HepG2 (cell line): Measurements from ENCODE around the gene DIS3L2. TPM values are rescaled to one million over a fixed set of nuclear protein-coding genes. Genes with fewer than 3 reads are reported as not detected.

Source experiments
- ATAC-seq: fragments of 200-7000 bp; cut with Tn5 transposase; 3 replicates; pipeline ENCODE4 v1.9.1; 2020; ENCODE audit warnings: mild to moderate bottlenecking, moderate library complexity
- BruUV-seq: library from RNA; stranded (reverse); fragments of 400-500 nt; replicated peaks from 2 replicates; lab custom pipeline; 2021; lab: Mats Ljungman, UMichigan
- CTCF ChIA-PET: fragments of 300-600 bp; formaldehyde crosslinking; extraction: SDS; loops from one replicate; lab custom pipeline; 2021; ENCODE audit warnings: low total read pairs, inconsistent platforms, low intra/inter-chr PET ratio; lab: Yijun Ruan, JAX
- POLR2A ChIA-PET: fragments of 350-600 bp; sonication (Branson Sonifier 250); formaldehyde crosslinking; loops from one replicate; lab custom pipeline; 2020; ENCODE audit warnings: antibody characterized with exemption, inconsistent platforms; lab: Yijun Ruan, JAX
- DNase-seq: peaks from one replicate; pipeline ENCODE4 v3.0.0-alpha.2; 2015; ENCODE audit warnings: low spot score
- FAIRE-seq: peaks from 3 replicates; lab custom pipeline; 2011; peaks lifted over from hg19 to GRCh38; lab: Jason Lieb, UNC
- H2AFZ ChIP-seq: one replicate; pipeline ENCODE4 v1.6.1; 2011; ENCODE audit warnings: low read length, inconsistent platforms
- H3K27ac ChIP-seq: fragments of 300-600 bp; 3 replicates; pipeline ENCODE4 v1.8.0; 2011; ENCODE audit warnings: mixed run types, mild to moderate bottlenecking, mixed read lengths, low read length, inconsistent platforms; ENCODE audit not compliant: insufficient read depth; ENCODE audit errors: extremely low read length
- H3K27me3 ChIP-seq, 2 experiments: fragments of 200-600 bp in 1 of 2; 2 replicates in 1 of 2; 3 replicates in 1 of 2; pipeline versions ENCODE4 v1.6.0 to v1.8.0; 2011; ENCODE audit warnings: low read length in 2 of 2, mild to moderate bottlenecking in 2 of 2, moderate library complexity in 2 of 2, inconsistent platforms in 1 of 2; ENCODE audit not compliant: insufficient read depth in 2 of 2, control insufficient read depth in 1 of 2
- H3K36me3 ChIP-seq, 2 experiments: fragments of 200-600 bp in 1 of 2; replicated peaks in 1 of 2; 2 replicates in 1 of 2; 3 replicates in 1 of 2; pipeline versions ENCODE4 v1.5.1 to v1.8.0; 2011; ENCODE audit warnings: low read length in 2 of 2, inconsistent platforms in 1 of 2; ENCODE audit not compliant: insufficient read depth in 2 of 2, control insufficient read depth in 1 of 2
- H3K4me1 ChIP-seq: 2 replicates; pipeline ENCODE4 v1.5.1; 2012; ENCODE audit warnings: low read length, inconsistent platforms; ENCODE audit not compliant: insufficient read depth
- H3K4me2 ChIP-seq: 2 replicates; pipeline ENCODE4 v1.6.0; 2011; ENCODE audit warnings: low read depth, low read length, inconsistent platforms
- H3K4me3 ChIP-seq, 3 experiments: fragments of 200-600 bp in 1 of 3; sonication (generic), shearing (Covaris generic) in 1 of 3; replicated peaks in 1 of 3; 2 replicates each; pipeline ENCODE4 v1.5.1; 2011 to 2016; ENCODE audit warnings: low read length in 3 of 3, inconsistent platforms in 2 of 3, low read depth in 2 of 3, mild to moderate bottlenecking in 2 of 3, control low read depth in 1 of 3, mixed read lengths in 1 of 3; ENCODE audit not compliant: insufficient read depth in 1 of 3
- H3K79me2 ChIP-seq: one replicate; pipeline ENCODE4 v1.6.1; 2011; ENCODE audit warnings: low read length, inconsistent platforms; ENCODE audit not compliant: insufficient read depth
- H3K9ac ChIP-seq: 2 replicates; pipeline ENCODE4 v1.6.0; 2011; ENCODE audit warnings: mild to moderate bottlenecking, low read depth, low read length, inconsistent platforms; ENCODE audit not compliant: insufficient read depth
- H3K9me3 ChIP-seq: 2 replicates; pipeline ENCODE4 v1.5.1; 2012; ENCODE audit warnings: mild to moderate bottlenecking, low read length
- H4K20me1 ChIP-seq: 2 replicates; pipeline ENCODE4 v1.6.0; 2011; ENCODE audit warnings: inconsistent platforms, mild to moderate bottlenecking, low read length, moderate library complexity; ENCODE audit not compliant: insufficient read depth
- IRF2 ChIP-seq: IDR thresholded peaks from 2 replicates; pipeline ENCODE4 v1.6.1; 2018; ENCODE audit warnings: missing genetic modification reagents, missing compliant biosample characterization
- ZNF3 ChIP-seq: IDR thresholded peaks from 2 replicates; pipeline ENCODE4 v1.7.0; 2017; ENCODE audit warnings: inconsistent platforms
- ZNF766 ChIP-seq: sonication (generic); formaldehyde crosslinking; IDR thresholded peaks from 2 replicates; pipeline ENCODE4 v1.5.0; 2020; ENCODE audit warnings: missing genetic modification reagents, borderline replicate concordance
- WGBS: methylation state at CpG from one replicate; pipeline ENCODE4 v1.1.6; 2017; ENCODE audit warnings: low lambda C conversion rate; 5-methylcytosine and 5-hydroxymethylcytosine counted together
- in situ Hi-C: cut with HindIII; loops from 2 replicates; pipeline ENCODE4 v1.10.0; 2017; ENCODE audit warnings: low pct_unique_long_range_greater_than_20kb; ENCODE audit not compliant: extremely low pct_ligation_motif_present
- intact Hi-C: fragments of 100-400 bp; cut with micrococcal nuclease; formaldehyde crosslinking; loops from one replicate; pipeline ENCODE4 v1.10.0; 2022; ENCODE audit not compliant: unreplicated experiment
- polyA plus RNA-seq, 8 experiments: library from polyadenylated mRNA; depleted of rRNA in 3 of 8; stranded (reverse) in 7 of 8; unstranded in 1 of 8; fragments of >200 nt; fragmentation: Illumina TruSeq in 4 of 8; extraction: Trizol in 4 of 8; gene quantifications; 2 replicates each; pipeline versions ENCODE4 v1.2.1 to v1.2.3, GENCODE V29; 2011 to 2016; ENCODE audit warnings: low read depth in 4 of 8, missing spikeins in 1 of 8, mixed read lengths in 1 of 8; ENCODE audit not compliant: insufficient read depth in 1 of 8
- total RNA-seq, 5 experiments: library from RNA; depleted of rRNA; stranded (reverse); fragments of >200 nt; fragmentation: Illumina TruSeq; extraction: Trizol; gene quantifications; 2 replicates each; pipeline ENCODE4 v1.2.3, GENCODE V29; 2016; ENCODE audit warnings: low read depth in 1 of 5
- TF ChIP-seq, protein P1 (sequence below): sonication (generic); formaldehyde crosslinking; IDR thresholded peaks from 2 replicates; pipeline ENCODE4 v1.4.0; 2020; ENCODE audit warnings: mild to moderate bottlenecking, missing genetic modification reagents
- TF ChIP-seq, protein P2 (sequence below): sonication (generic); formaldehyde crosslinking; IDR thresholded peaks from 2 replicates; pipeline ENCODE4 v1.5.0; 2020; ENCODE audit warnings: mild to moderate bottlenecking, missing genetic modification reagents
- TF ChIP-seq, protein P3 (sequence below): sonication (generic); formaldehyde crosslinking; IDR thresholded peaks from 2 replicates; pipeline ENCODE4 v1.5.1; 2020; ENCODE audit warnings: mild to moderate bottlenecking, missing genetic modification reagents, borderline replicate concordance

The DIS3L2 gene
- total and polyA plus RNA-seq, 2 of the 13 experiments (the other 11 are each of a cell fraction or from before 2014, with no cell fraction given) = 7.0 to 23.9 TPM

DNA sequence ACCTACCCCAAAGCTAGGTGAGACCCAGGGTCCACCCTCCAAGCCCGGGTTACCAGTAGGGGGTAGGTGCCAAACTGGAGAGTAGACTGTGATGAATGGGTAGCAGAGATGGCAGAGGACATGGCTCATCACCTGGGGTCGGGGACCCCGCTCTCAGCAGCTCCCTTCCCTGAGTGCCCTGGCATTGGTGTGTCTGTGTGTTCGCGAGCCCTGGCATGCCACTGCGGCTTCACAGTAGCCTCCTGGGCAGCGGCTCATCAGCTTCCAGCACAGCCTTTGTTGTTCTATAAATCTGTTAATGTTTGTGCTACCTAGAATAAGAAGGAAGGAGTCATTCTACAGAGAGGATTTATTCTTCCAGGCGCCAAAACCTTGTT lies 354.4 kb downstream of the DIS3L2 start (continued):
- no peak for TF ChIP-seq IRF2 (CRISPR knock-in tag)
- TF ChIP-seq, protein P1, sequence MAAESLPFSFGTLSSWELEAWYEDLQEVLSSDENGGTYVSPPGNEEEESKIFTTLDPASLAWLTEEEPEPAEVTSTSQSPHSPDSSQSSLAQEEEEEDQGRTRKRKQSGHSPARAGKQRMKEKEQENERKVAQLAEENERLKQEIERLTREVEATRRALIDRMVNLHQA (CRISPR knock-in tag) = no peak

DNA sequence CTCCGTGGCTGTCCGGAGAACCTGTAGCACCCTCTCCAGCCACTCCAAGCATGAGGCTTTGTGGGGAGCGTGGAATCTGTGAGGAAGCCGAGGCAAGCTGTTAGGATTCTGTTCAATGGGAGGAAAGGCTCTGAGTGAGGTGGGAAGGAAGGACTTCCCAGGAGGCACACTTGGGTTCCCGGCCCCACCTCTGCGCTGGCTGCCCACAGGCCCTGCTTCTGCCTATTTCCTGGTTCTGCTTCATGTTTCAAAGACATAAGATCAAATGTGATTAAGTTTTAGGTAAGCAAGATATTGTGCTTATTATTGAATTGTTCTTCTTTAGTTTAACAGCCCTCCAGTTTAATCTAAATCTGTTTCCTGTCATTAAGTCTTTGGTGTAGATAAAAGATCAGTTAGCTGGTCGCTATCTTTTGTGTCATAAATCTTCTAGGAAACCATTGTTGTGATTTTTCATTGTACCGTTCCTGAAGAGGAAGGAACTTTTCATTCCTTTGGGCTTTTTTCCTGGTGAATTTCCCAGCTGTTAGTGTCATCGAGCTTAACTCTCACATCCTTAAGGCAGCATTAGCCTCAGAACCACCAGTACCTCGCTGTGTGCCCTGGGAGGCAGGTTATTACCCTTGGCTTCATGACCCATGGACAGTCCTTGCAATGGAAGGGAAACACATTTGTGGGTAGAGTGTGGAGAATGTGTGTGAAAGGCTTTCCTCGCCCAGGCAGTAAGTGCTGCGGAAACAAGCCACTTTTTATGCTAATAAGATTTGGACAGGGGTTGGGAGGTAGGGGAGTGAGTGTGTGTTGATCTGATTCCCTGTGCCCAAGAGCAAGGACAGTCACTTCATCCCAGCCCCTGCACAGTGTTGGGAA lies 355.2 kb downstream of the DIS3L2 start:
- Histone ChIP-seq H4K20me1 (no peaks in the 10 kb centered on the region), H3K9ac (no peak overlapping the region), H3K27ac (no peak overlapping the region), H3K79me2 (no peaks in the 10 kb centered on the region), H3K4me2 (no peak overlapping the region), H3K36me3 (peaks cover 1 to 6% of the 10 kb centered on the region in 2 experiments; a peak in 3 of 5 replicates), H3K27me3 (no peaks in the 10 kb centered on the region), H3K4me3 (no peak overlapping the region), H3K9me3 (peaks cover 18% of the 10 kb centered on the region), H3K4me1 (no peaks in the 10 kb centered on the region), H2AFZ (no peak overlapping the region)
- DNase-seq = no peak
- WGBS = 95% methylated on average over 12 of the region's 12 CpGs
- ChIA-PET POLR2A (no interaction called here), CTCF (no interaction called here)
- no TSS peak for BruUV-seq
- intact Hi-C loops = no loop called here
- FAIRE-seq = no peak
- TF ChIP-seq, protein P2, sequence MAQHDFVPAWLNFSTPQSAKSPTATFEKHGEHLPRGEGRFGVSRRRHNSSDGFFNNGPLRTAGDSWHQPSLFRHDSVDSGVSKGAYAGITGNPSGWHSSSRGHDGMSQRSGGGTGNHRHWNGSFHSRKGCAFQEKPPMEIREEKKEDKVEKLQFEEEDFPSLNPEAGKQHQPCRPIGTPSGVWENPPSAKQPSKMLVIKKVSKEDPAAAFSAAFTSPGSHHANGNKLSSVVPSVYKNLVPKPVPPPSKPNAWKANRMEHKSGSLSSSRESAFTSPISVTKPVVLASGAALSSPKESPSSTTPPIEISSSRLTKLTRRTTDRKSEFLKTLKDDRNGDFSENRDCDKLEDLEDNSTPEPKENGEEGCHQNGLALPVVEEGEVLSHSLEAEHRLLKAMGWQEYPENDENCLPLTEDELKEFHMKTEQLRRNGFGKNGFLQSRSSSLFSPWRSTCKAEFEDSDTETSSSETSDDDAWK (CRISPR knock-in tag) = no peak
- TF ChIP-seq ZNF3 (CRISPR knock-in tag) (no peak), ZNF766 (CRISPR knock-in tag) (no peak)
- TF ChIP-seq, protein P3, sequence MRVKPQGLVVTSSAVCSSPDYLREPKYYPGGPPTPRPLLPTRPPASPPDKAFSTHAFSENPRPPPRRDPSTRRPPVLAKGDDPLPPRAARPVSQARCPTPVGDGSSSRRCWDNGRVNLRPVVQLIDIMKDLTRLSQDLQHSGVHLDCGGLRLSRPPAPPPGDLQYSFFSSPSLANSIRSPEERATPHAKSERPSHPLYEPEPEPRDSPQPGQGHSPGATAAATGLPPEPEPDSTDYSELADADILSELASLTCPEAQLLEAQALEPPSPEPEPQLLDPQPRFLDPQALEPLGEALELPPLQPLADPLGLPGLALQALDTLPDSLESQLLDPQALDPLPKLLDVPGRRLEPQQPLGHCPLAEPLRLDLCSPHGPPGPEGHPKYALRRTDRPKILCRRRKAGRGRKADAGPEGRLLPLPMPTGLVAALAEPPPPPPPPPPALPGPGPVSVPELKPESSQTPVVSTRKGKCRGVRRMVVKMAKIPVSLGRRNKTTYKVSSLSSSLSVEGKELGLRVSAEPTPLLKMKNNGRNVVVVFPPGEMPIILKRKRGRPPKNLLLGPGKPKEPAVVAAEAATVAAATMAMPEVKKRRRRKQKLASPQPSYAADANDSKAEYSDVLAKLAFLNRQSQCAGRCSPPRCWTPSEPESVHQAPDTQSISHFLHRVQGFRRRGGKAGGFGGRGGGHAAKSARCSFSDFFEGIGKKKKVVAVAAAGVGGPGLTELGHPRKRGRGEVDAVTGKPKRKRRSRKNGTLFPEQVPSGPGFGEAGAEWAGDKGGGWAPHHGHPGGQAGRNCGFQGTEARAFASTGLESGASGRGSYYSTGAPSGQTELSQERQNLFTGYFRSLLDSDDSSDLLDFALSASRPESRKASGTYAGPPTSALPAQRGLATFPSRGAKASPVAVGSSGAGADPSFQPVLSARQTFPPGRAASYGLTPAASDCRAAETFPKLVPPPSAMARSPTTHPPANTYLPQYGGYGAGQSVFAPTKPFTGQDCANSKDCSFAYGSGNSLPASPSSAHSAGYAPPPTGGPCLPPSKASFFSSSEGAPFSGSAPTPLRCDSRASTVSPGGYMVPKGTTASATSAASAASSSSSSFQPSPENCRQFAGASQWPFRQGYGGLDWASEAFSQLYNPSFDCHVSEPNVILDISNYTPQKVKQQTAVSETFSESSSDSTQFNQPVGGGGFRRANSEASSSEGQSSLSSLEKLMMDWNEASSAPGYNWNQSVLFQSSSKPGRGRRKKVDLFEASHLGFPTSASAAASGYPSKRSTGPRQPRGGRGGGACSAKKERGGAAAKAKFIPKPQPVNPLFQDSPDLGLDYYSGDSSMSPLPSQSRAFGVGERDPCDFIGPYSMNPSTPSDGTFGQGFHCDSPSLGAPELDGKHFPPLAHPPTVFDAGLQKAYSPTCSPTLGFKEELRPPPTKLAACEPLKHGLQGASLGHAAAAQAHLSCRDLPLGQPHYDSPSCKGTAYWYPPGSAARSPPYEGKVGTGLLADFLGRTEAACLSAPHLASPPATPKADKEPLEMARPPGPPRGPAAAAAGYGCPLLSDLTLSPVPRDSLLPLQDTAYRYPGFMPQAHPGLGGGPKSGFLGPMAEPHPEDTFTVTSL (CRISPR knock-in tag) = no peak
- in situ Hi-C loops = no loop called here
- ATAC-seq = no peak
